MM.1S (cell line): ENCODE measurements around the gene MGAT4B.

Source experiments
- DNase-seq: peaks from one replicate; pipeline ENCODE4 v3.0.0-alpha.2; 2015
- H2AFZ ChIP-seq: fragments of 300-600 bp; sonication (generic); 2 replicates; pipeline ENCODE4 v1.6.0; 2016; ENCODE audit warnings: antibody characterized with exemption, low read length
- H3F3A ChIP-seq: fragments of 300-600 bp; sonication (generic); 2 replicates; pipeline ENCODE4 v1.6.1; 2016; ENCODE audit warnings: mild to moderate bottlenecking, antibody characterized with exemption, low read length, moderate library complexity, mixed read lengths; ENCODE audit not compliant: insufficient read depth
- H3K27ac ChIP-seq: fragments of 300-600 bp; sonication (generic); 2 replicates; pipeline ENCODE4 v1.5.1; 2016; ENCODE audit warnings: mild to moderate bottlenecking, low read length
- H3K27me3 ChIP-seq: fragments of 300-600 bp; sonication (generic); replicated peaks from 2 replicates; pipeline ENCODE4 v1.6.0; 2016; ENCODE audit warnings: low read length; ENCODE audit not compliant: insufficient read depth
- H3K36me3 ChIP-seq: fragments of 300-600 bp; sonication (generic); replicated peaks from 2 replicates; pipeline ENCODE4 v1.6.1; 2016; ENCODE audit warnings: mild to moderate bottlenecking, low read length, mixed read lengths; ENCODE audit not compliant: insufficient read depth
- H3K4me1 ChIP-seq: fragments of 300-600 bp; sonication (generic); 2 replicates; pipeline ENCODE4 v1.6.1; 2016; ENCODE audit warnings: low read length, mixed read lengths
- H3K4me2 ChIP-seq: fragments of 300-600 bp; sonication (generic); 2 replicates; pipeline ENCODE4 v1.6.0; 2016; ENCODE audit warnings: low read depth, low read length
- H3K4me3 ChIP-seq: fragments of 300-600 bp; sonication (generic); 2 replicates; pipeline ENCODE4 v1.5.1; 2016; ENCODE audit warnings: low read length, mixed read lengths
- H3K79me2 ChIP-seq: fragments of 300-600 bp; sonication (generic); 2 replicates; pipeline ENCODE4 v1.6.1; 2016; ENCODE audit warnings: mixed run types, low read length, mixed read lengths
- H3K9ac ChIP-seq: fragments of 300-600 bp; sonication (generic); 2 replicates; pipeline ENCODE4 v1.6.1; 2016; ENCODE audit warnings: low read length, mixed read lengths
- H3K9me2 ChIP-seq: fragments of 300-600 bp; sonication (generic); replicated peaks from 2 replicates; pipeline ENCODE4 v1.6.1; 2016; ENCODE audit warnings: mild to moderate bottlenecking, low read length, mixed read lengths; ENCODE audit not compliant: insufficient read depth
- H3K9me3 ChIP-seq: fragments of 300-600 bp; sonication (generic); replicated peaks from 2 replicates; pipeline ENCODE4 v1.6.1; 2016; ENCODE audit warnings: mild to moderate bottlenecking, low read length, mixed read lengths; ENCODE audit not compliant: insufficient read depth
- H4K20me1 ChIP-seq: fragments of 300-600 bp; sonication (generic); 2 replicates; pipeline ENCODE4 v1.6.1; 2016; ENCODE audit warnings: mild to moderate bottlenecking, low read length, moderate library complexity, mixed read lengths; ENCODE audit not compliant: insufficient read depth
- EZH2 ChIP-seq: fragments of 300-600 bp; sonication (generic); optimal IDR thresholded peaks from 2 replicates; pipeline ENCODE3; 2017; ENCODE audit warnings: low read depth, mild to moderate bottlenecking, antibody characterized with exemption, low read length, mixed read lengths
- EZH2phosphoT487 ChIP-seq: fragments of 300-600 bp; sonication (generic); IDR thresholded peaks from 2 replicates; pipeline ENCODE4 v1.6.1; 2018; ENCODE audit warnings: antibody characterized with exemption, low read length
- TF ChIP-seq, protein P1 (sequence below): fragments of 300-600 bp; sonication (generic); IDR thresholded peaks from 2 replicates; pipeline ENCODE4 v1.5.1; 2016; ENCODE audit warnings: antibody characterized with exemption, low read length, mixed read lengths

Gene MGAT4B

DNA sequence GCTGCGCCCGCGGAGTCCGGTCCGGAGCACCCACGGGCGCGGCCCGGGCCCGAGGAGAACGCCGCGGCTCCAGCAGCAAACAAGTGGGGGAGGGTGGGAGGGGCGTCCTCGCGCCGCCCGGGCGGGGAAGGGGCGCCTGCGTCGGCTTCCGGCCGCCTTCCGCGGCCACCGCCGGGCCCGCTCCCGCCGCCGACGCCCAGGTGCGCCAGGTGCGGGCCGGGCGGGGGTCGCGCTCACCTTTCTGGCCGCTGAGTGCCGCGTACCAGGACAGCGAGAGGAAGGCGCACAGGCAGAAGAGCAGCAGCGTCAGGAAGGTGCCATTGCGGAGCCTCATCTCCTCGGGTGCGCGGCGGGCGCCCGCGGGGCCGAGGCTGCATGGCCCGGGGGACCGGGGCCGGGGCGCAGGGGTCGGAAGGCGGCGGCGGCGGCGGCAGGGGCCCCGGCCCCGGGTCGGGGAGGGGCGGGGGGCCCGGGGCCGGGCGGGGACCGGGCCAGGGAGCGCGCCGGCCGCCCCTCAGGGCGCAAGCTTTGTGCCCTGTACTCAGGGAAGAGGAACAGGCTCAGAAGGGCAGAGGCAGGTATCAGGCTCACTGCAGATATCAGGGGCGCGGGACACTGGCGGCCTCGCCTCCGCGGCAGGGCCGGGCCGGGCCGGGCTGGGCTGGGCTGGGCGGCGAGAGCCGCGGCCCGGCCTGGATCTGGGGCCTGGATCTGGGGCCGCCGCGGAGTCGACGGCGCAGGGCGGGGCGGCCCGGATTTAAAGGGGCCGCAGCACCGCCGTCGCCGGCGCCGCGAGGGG is at the start of gene MGAT4B:
TSS of gene MGAT4B (minus strand) at position 617 of the 799 bp plus-strand sequence. CDS start at position 334, 283 bp downstream.
- H2AFZ ChIP-seq = peak within 1 kb of the TSS; percentile 77
- peak within 1 kb of the TSS; percentile 78; the same call in 1 of the 2 replicates for H3K27ac ChIP-seq
- H3K79me2 ChIP-seq = peaks cover 56% of the 10 kb centered on the region
- peaks cover 11% of the 10 kb centered on the region; the same call in 1 of the 2 replicates for H3K4me1 ChIP-seq
- no peaks in the 10 kb centered on the region for H3K36me3 ChIP-seq
- H3K27me3 ChIP-seq = no peaks in the 10 kb centered on the region
- no peak for TF ChIP-seq EZH2
- H4K20me1 ChIP-seq = no peaks in the 10 kb centered on the region
- H3K9me2 ChIP-seq = no peaks in the 10 kb centered on the region
- peak within 1 kb of the TSS; percentile 91 for H3K4me3 ChIP-seq
- peak within 1 kb of the TSS; percentile 87 for H3K9ac ChIP-seq
- no peaks in the 10 kb centered on the region for H3K9me3 ChIP-seq
- peak; percentile 82 for DNase-seq
- peak within 1 kb of the TSS; percentile 90 for H3K4me2 ChIP-seq
- 0 out of 2 replicates have a peak, but pooled peaks cover 4% of the 10 kb centered on the region for H3F3A ChIP-seq

DNA sequence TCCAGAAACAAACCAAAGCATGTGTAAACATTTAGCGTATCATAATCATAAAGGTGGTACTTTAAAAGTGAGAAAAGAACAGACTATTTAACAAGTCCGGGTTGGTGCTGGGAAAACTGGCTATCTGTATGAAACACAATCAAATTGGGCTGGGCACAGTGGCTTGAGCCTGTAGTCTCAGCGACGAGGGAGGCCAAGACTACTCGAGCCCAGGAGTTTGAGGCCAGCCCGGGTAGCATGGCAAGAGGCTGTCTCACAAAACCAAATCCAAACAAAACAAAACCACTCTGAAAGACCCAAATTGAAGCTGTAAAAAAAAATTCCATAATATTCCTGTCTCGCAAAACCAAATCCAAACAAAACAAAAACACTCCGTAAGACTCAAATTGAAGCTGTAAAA is 47.7 kb upstream of the MGAT4B start:
- no peaks in the 10 kb centered on the region for H3K27me3 ChIP-seq
- H3K36me3 ChIP-seq = no peaks in the 10 kb centered on the region; the same call in 1 of the 2 replicates
- H3K79me2 ChIP-seq = peaks cover 29% of the 10 kb centered on the region
- no peaks in the 10 kb centered on the region for H3K4me1 ChIP-seq
- no peaks in the 10 kb centered on the region for H3K9me3 ChIP-seq
- H3F3A ChIP-seq = peaks cover 7% of the 10 kb centered on the region; the same call in 1 of the 2 replicates
- H3K9me2 ChIP-seq = no peaks in the 10 kb centered on the region
- H2AFZ ChIP-seq = no peak overlapping the region
- H4K20me1 ChIP-seq = no peaks in the 10 kb centered on the region
- DNase-seq = no peak
- H3K9ac ChIP-seq = no peak overlapping the region
- TF ChIP-seq, protein P1, sequence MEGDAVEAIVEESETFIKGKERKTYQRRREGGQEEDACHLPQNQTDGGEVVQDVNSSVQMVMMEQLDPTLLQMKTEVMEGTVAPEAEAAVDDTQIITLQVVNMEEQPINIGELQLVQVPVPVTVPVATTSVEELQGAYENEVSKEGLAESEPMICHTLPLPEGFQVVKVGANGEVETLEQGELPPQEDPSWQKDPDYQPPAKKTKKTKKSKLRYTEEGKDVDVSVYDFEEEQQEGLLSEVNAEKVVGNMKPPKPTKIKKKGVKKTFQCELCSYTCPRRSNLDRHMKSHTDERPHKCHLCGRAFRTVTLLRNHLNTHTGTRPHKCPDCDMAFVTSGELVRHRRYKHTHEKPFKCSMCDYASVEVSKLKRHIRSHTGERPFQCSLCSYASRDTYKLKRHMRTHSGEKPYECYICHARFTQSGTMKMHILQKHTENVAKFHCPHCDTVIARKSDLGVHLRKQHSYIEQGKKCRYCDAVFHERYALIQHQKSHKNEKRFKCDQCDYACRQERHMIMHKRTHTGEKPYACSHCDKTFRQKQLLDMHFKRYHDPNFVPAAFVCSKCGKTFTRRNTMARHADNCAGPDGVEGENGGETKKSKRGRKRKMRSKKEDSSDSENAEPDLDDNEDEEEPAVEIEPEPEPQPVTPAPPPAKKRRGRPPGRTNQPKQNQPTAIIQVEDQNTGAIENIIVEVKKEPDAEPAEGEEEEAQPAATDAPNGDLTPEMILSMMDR = no peak
- TF ChIP-seq EZH2phosphoT487 = no peak
- no peak for TF ChIP-seq EZH2
- H3K4me3 ChIP-seq = no peak overlapping the region
- no peak overlapping the region for H3K27ac ChIP-seq
- H3K4me2 ChIP-seq = no peak overlapping the region

- Histone ChIP-seq H3K4me2 (no peak overlapping the region), H3K79me2 (peaks cover 29% of the 10 kb centered on the region), H3K9me3 (no peaks in the 10 kb centered on the region), H3K36me3 (no peaks in the 10 kb centered on the region; the same call in 1 of the 2 replicates), H3K27me3 (no peaks in the 10 kb centered on the region), H3K27ac (no peak overlapping the region), H4K20me1 (no peaks in the 10 kb centered on the region), H3F3A (peaks cover 2% of the 10 kb centered on the region; the same call in 1 of the 2 replicates), H2AFZ (no peak overlapping the region), H3K4me1 (no peaks in the 10 kb centered on the region), H3K9ac (no peak overlapping the region), H3K9me2 (no peaks in the 10 kb centered on the region), H3K4me3 (no peak overlapping the region)
- TF ChIP-seq EZH2 = no peak
- no peak for DNase-seq
These were observed 46.4 kb upstream of the MGAT4B start for GRCh38 chr5:179852993-179853547.

- peaks cover 32% of the 10 kb centered on the region for H3F3A ChIP-seq
- no peak overlapping the region for H3K4me2 ChIP-seq
- no peaks in the 10 kb centered on the region for H3K4me1 ChIP-seq
- peaks cover 13% of the 10 kb centered on the region for H3K36me3 ChIP-seq
- TF ChIP-seq EZH2 (no peak), EZH2phosphoT487 (no peak)
- TF ChIP-seq, protein P1 = no peak
- no peaks in the 10 kb centered on the region for H4K20me1 ChIP-seq
- no peak for DNase-seq
- H3K79me2 ChIP-seq = no peaks in the 10 kb centered on the region
- no peak overlapping the region for H3K27ac ChIP-seq
- no peaks in the 10 kb centered on the region for H3K9me2 ChIP-seq
- H2AFZ ChIP-seq = no peak overlapping the region
- H3K27me3 ChIP-seq = no peaks in the 10 kb centered on the region
- H3K9ac ChIP-seq = no peak overlapping the region
- H3K9me3 ChIP-seq = no peaks in the 10 kb centered on the region
- H3K4me3 ChIP-seq = no peak overlapping the region
These were observed 35.0 kb upstream of the MGAT4B start for GRCh38 chr5:179841621-179842020.
